Stimulated activated CD4-positive, alpha-beta T cell treated with anti-CD3 and anti-CD28 coated beads, Interleukin-2, amount 100 ng/mL, for 48 hours (primary cell): Measurements from ENCODE around the gene URB1.
"Not testable (repeated sequence)": the region's sequence is repeated elsewhere in the genome, so short reads cannot be mapped to it uniquely, and the experiment has no call there.

Experiments used
- DNase-seq, 2 donors: peaks; one replicate each; pipeline ENCODE4 v3.0.0-alpha.2; 2020

The URB1 gene

GRCh38 chr21:32370998-32371766 is 21.6 kb downstream of the URB1 start:
- no peak for DNase-seq

- not testable (repeated sequence) for DNase-seq
Observed at GRCh38 chr21:32368961-32369360, 23.9 kb downstream of the URB1 start.

GRCh38 chr21:32368386-32368785 is 24.4 kb downstream of the URB1 start:
- no peak for DNase-seq

GRCh38 chr21:32367158-32367557 is 25.7 kb downstream of the URB1 start:
- no peak for DNase-seq

GRCh38 chr21:32366191-32366590 is 26.6 kb downstream of the URB1 start:
- DNase-seq: no peak

GRCh38 chr21:32364796-32365195 is 28.0 kb downstream of the URB1 start:
- no peak for DNase-seq

GRCh38 chr21:32364387-32364786 is 28.4 kb downstream of the URB1 start:
- DNase-seq: no peak

GRCh38 chr21:32360401-32360975 is 32.3 kb downstream of the URB1 start:
- DNase-seq: no peak

- no peak for DNase-seq
Observed at GRCh38 chr21:32359719-32360260, 33.0 kb downstream of the URB1 start.

GRCh38 chr21:32356874-32357395 is 35.9 kb downstream of the URB1 start:
- no peak for DNase-seq

- DNase-seq: no peak
Observed at GRCh38 chr21:32353002-32353711, 39.7 kb downstream of the URB1 start.

GRCh38 chr21:32352526-32352925 is 40.3 kb downstream of the URB1 start:
- DNase-seq: no peak

- DNase-seq: no peak
Observed at GRCh38 chr21:32351428-32351827, 41.4 kb downstream of the URB1 start.

GRCh38 chr21:32350981-32351380 is 41.8 kb downstream of the URB1 start:
- no peak for DNase-seq

GRCh38 chr21:32350211-32350980 is 42.4 kb downstream of the URB1 start:
- DNase-seq: no peak

GRCh38 chr21:32349333-32349944 is 43.4 kb downstream of the URB1 start:
- DNase-seq: no peak

- no peak for DNase-seq
Observed at GRCh38 chr21:32348604-32349332, 44.0 kb downstream of the URB1 start.

GRCh38 chr21:32347977-32348376 is 44.8 kb downstream of the URB1 start:
- DNase-seq: no peak

- no peak for DNase-seq
Observed at GRCh38 chr21:32347351-32347750, 45.5 kb downstream of the URB1 start.

GRCh38 chr21:32346951-32347350 is 45.9 kb downstream of the URB1 start:
- no peak for DNase-seq
